GM18508 (cell line): Measurements from ENCODE around the gene PEAK3.
A peak's percentile ranks its signal among the peaks of the same experiment; 100 is the strongest.

ENCODE experiments used
- ATAC-seq: cut with Tn5 transposase; IDR thresholded peaks from one replicate; pipeline ENCODE4 v1.9.1; 2021; ENCODE audit warnings: moderate number of reproducible peaks; ENCODE audit not compliant: insufficient read depth, unreplicated experiment

Gene PEAK3

DNA sequence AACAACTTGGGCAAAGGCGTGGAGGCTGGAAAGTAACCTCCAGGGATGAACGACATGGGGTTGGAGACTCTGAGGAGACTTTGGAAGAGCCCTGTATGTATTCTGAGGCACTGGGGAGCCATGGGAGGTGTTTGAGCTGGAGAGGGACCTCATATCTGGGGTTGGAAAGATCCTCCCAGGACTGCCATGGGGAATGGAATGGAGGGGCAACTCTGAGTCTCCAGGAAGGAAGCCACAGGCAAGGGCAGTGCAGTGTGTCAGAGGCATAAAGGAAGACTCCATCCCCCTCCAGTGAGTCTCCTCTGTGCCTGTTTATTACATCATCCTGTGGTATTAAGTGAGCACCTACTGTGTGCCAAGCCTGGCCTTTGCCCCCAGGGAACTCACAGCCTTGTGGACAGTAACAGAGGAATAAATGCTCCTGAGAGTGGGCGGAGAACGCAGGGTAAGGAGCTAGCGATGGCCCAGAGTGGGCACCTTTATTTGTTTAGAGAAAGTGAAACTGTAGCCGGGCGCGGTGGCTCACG lies 7.7 kb downstream of the PEAK3 start:
- no peak for ATAC-seq

GRCh38 chr19:2273356-2274184 lies 8.4 kb downstream of the PEAK3 start:
- ATAC-seq: no peak

GRCh38 chr19:2271234-2272103 lies 10.5 kb downstream of the PEAK3 start:
- no peak for ATAC-seq

DNA sequence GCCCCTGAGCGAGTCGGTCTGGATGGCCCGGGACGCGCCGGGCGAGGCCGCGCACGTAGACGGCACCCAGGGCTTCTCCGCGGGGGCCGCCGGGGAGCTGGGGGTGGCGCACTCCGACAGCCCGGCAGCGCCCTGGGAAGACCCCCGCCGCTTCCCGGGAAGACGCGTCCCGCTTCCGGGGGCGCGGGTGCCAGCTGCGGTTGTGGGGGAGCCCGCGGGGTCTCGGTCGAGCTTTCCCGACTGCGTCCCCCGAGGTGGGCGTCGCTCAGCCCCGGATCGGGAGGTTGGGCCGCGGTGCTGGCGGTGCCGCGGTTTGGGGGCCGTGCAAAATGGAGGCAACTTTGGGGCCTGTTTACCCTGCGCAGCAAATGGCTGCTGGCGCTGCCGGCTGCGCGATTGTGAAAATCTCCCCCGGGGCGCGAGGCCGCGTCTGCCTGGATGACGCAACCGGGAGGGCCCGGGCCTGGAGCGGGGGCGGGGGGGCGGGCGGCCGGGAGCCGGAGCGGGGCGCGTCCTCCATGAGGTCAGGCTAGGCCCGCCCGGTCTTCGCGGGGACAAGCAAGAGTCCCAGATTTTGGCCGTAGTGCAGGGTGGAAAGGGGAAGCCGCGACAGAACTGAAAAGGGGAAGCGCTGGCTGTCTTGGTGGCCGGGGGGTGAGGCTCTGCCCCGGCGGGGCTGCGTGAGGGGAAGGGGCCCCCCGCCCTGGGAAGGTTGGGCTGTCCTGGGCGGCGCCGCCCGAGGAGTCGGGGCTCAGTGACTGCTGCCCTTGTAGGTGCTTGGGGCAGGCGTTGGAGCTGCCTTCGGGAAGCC lies 11.3 kb downstream of the PEAK3 start:
- no peak for ATAC-seq

DNA sequence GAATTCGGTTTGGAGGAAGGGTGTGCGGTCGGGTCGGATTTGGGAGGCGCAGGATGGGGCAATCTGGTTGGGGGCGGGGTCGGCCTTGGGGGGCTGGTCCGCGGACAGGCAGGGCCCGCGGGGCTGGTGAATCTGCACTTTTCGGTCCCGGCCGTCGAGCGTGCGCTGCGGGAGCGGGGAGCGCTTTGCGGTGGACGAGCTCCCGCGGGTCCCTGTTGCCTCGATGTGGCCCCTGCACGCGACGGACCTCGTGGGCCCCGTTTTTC lies 11.9 kb downstream of the PEAK3 start:
- no peak for ATAC-seq

- ATAC-seq: peak; percentile 36
These were observed 12.5 kb downstream of the PEAK3 start for GRCh38 chr19:2269244-2270156.

DNA sequence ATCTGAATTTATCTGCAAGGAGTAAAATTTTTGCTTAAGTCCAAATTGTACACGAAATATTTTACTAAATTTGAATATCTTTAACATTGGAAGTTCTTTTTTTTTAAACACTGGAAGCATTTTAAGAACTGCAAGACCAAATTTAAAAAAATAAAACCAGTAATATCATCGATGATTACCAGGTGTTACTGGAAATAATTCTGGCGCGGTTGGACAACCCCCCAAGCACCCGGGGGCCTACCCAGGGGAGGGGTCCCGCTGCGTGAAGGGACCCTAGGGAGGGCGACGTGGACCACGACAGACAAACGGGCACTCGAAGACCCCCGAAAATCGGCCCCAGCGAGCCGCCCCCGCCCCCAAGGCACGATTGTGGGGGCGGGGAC lies 13.1 kb downstream of the PEAK3 start:
- ATAC-seq: no peak

- ATAC-seq: no peak
These were observed 13.5 kb downstream of the PEAK3 start for GRCh38 chr19:2268480-2268830.

GRCh38 chr19:2266183-2266993 lies 15.6 kb downstream of the PEAK3 start:
- no peak for ATAC-seq

DNA sequence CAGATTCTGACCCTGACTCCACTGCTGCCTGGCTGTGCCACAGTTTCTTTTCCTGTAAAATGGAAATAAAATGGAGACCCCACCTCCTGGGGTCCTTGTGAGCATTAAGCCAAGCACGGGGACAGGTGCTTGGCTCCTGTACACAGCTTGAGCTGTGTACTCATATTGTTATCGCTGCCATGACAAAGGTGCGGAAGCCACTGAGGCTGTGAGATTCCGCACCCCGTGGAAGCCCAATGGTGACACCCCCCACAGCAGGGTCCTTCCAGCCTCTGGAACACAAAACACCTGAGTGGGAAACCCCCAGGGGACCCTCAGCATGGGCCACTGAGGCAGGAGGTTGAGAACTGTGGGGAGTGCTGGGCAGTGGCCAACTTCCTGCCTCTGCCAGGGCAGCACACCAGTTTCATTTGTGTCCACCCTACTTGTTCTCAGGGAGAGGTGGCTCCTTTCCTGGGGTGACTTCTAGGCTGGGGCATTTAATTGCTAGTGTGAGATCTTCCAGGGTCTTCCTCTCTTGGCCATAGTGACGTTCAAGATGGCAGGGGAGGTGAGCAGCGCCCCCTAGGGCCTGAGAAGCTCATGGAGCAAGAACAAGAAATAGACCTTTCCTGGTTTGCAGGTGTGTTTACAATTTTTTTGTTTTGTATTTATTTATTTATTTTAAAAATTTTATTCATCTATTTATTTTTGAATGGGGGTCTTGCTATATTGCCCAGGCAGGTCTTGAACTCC lies 20.4 kb downstream of the PEAK3 start:
- no peak for ATAC-seq

GRCh38 chr19:2260341-2260805 lies 21.6 kb downstream of the PEAK3 start:
- no peak for ATAC-seq

GRCh38 chr19:2259336-2259735 lies 22.6 kb downstream of the PEAK3 start:
- ATAC-seq: no peak

DNA sequence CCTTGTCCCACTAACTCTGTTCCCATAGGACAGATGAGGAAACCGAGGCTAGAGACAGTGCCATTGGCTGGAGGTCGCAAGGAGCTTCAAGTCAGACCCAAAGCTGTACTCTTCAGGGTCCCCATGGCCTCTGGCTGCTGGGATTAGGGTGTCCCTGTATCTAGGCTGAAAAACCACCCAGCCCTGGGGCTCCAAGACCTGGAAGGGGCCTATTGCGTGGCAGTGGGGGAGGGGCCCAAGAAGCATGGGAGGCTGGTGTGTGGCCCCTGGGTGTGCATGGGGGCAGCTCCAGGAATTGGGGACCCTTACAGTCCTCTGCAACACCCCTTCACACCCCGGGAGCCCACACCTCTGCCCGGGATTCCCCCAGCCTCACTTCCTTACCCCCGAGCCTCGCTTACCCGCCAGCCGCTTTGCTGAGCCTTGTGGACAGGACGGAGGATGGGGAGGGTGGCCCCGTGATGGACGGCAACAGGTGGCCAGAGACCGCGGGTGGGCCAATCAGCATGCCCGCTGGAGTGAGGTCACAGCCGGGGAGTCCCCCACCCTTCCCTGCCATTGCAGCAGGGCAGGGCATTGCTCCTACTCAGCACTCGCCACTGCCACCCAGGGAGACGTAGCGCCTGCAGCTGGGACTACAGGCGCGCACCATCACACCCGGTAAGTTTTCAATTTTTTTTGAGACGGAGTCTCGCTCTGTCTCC lies 25.8 kb downstream of the PEAK3 start, which contains the start of gene JSRP1:
JSRP1 (minus strand) TSS at position 436 of the 704 bp plus-strand sequence. CDS start 1,103 bp downstream, outside the sequence.
- ATAC-seq: no peak

GRCh38 chr19:2255112-2255845 lies 26.7 kb downstream of the PEAK3 start:
- ATAC-seq: no peak

GRCh38 chr19:2254064-2254872 lies 27.7 kb downstream of the PEAK3 start:
- ATAC-seq: no peak
